PC-9 (cell line): ENCODE results near the gene NELL2. TPM values are rescaled to one million over a fixed set of nuclear protein-coding genes. Genes with fewer than 3 reads are reported as not detected.

ENCODE experiments used
- BruUV-seq: library from RNA; stranded (reverse); fragments of 400-500 nt; replicated peaks from 2 replicates; lab custom pipeline; 2021; lab: Mats Ljungman, UMichigan
- CTCF ChIA-PET: fragments of 300-600 bp; sonication (Branson Sonifier 250); formaldehyde crosslinking; loops from one replicate; lab custom pipeline; 2022; ENCODE audit warnings: antibody characterized with exemption; lab: Charles Lee
- POLR2A ChIA-PET: fragments of 300-600 bp; sonication (Branson Sonifier 250); formaldehyde crosslinking; loops from one replicate; lab custom pipeline; 2022; ENCODE audit warnings: antibody characterized with exemption; ENCODE audit not compliant: unreplicated experiment; lab: Charles Lee
- DNase-seq, 2 experiments: peaks; one replicate each; pipeline versions ENCODE4 v3.0.0 to v3.0.0-alpha.2; 2015 to 2022; ENCODE audit warnings: mixed read lengths in 1 of 2
- H2AFZ ChIP-seq: fragments of 200-600 bp; sonication (generic); 2 replicates; pipeline ENCODE4 v1.8.1; 2017; ENCODE audit warnings: antibody characterized with exemption
- H3F3A ChIP-seq: fragments of 200-600 bp; sonication (generic); 2 replicates; pipeline ENCODE4 v1.8.1; 2017; ENCODE audit warnings: antibody characterized with exemption, mild to moderate bottlenecking, low read depth; ENCODE audit not compliant: insufficient read depth
- H3K27ac ChIP-seq: fragments of 200-600 bp; sonication (generic); 2 replicates; pipeline ENCODE4 v1.6.1; 2016; ENCODE audit warnings: mixed run types
- H3K27me3 ChIP-seq: fragments of 200-600 bp; sonication (generic); 2 replicates; pipeline ENCODE4 v1.6.1; 2016; ENCODE audit warnings: low read depth, mixed run types; ENCODE audit not compliant: insufficient read depth
- H3K36me3 ChIP-seq: fragments of 200-600 bp; sonication (generic); 2 replicates; pipeline ENCODE4 v1.6.1; 2016; ENCODE audit warnings: low read depth, mixed run types
- H3K4me1 ChIP-seq: fragments of 200-600 bp; sonication (generic); replicated peaks from 2 replicates; pipeline ENCODE4 v1.6.1; 2016; ENCODE audit warnings: mixed run types; ENCODE audit not compliant: insufficient read depth
- H3K4me2 ChIP-seq: fragments of 200-600 bp; sonication (generic); 2 replicates; pipeline ENCODE4 v1.6.1; 2017; ENCODE audit warnings: mixed run types
- H3K4me3 ChIP-seq: fragments of 200-600 bp; sonication (generic); 2 replicates; pipeline ENCODE4 v1.6.1; 2016; ENCODE audit warnings: mixed run types
- H3K79me2 ChIP-seq: fragments of 200-600 bp; sonication (generic); 2 replicates; pipeline ENCODE4 v1.6.1; 2017; ENCODE audit warnings: low read depth, mixed run types
- H3K9me2 ChIP-seq: fragments of 200-600 bp; sonication (generic); 2 replicates; pipeline ENCODE4 v1.8.1; 2017; ENCODE audit warnings: mild to moderate bottlenecking; ENCODE audit not compliant: insufficient read depth
- H3K9me3 ChIP-seq: fragments of 200-600 bp; sonication (generic); 2 replicates; pipeline ENCODE4 v1.8.1; 2016; ENCODE audit warnings: low read depth; ENCODE audit not compliant: insufficient read depth
- H4K20me1 ChIP-seq: fragments of 200-600 bp; sonication (generic); 2 replicates; pipeline ENCODE4 v1.8.1; 2017; ENCODE audit not compliant: insufficient read depth
- EZH2 ChIP-seq: fragments of 200-600 bp; sonication (generic); IDR thresholded peaks from 2 replicates; pipeline ENCODE4 v1.8.0; 2017; ENCODE audit warnings: antibody characterized with exemption, low read depth
- intact Hi-C: fragments of 100-400 bp; cut with micrococcal nuclease; formaldehyde crosslinking; loops from one replicate; pipeline ENCODE4 v1.10.0; 2022; ENCODE audit not compliant: unreplicated experiment
- total RNA-seq: library from RNA; stranded (reverse); gene quantifications from 2 replicates; pipeline ENCODE4 v1.2.3, GENCODE V29; 2021
- TF ChIP-seq, protein P1 (sequence below): fragments of 200-600 bp; sonication (generic); conservative IDR thresholded peaks from 2 replicates; pipeline ENCODE4 v1.6.1; 2017; ENCODE audit warnings: mixed run types, antibody characterized with exemption, mild to moderate bottlenecking, moderate library complexity

NELL2 gene
- total RNA-seq, 1 experiment from 2014 or later = 0.61 TPM

DNA sequence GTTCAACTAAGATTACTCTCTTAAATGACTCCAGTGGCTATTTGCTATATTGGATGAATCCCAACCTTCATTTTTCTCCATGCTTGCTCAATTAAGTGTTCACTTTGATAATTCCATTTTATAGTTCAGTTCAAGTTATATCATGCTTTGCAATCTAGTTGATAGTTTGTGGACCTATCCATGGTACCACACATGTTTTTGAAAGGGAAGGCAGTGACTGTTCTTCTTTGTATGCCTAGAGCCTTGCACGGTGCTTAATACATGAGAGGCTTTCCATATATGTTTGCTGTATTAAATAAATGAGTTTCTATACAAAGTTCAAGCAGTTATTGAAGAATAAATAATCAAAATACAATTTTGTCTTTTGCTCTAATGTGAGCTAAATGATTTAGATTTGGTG, 391.3 kb downstream of the NELL2 start:
- Histone ChIP-seq H2AFZ (no peak overlapping the region), H3K4me1 (no peaks in the 10 kb centered on the region), H3F3A (no peaks in the 10 kb centered on the region), H3K27ac (no peak overlapping the region), H3K27me3 (no peaks in the 10 kb centered on the region), H3K79me2 (no peaks in the 10 kb centered on the region), H3K4me2 (no peak overlapping the region), H4K20me1 (no peaks in the 10 kb centered on the region), H3K36me3 (no peaks in the 10 kb centered on the region), H3K9me3 (no peaks in the 10 kb centered on the region), H3K4me3 (no peak overlapping the region), H3K9me2 (no peaks in the 10 kb centered on the region)
- BruUV-seq = no TSS peak
- TF ChIP-seq, protein P1, sequence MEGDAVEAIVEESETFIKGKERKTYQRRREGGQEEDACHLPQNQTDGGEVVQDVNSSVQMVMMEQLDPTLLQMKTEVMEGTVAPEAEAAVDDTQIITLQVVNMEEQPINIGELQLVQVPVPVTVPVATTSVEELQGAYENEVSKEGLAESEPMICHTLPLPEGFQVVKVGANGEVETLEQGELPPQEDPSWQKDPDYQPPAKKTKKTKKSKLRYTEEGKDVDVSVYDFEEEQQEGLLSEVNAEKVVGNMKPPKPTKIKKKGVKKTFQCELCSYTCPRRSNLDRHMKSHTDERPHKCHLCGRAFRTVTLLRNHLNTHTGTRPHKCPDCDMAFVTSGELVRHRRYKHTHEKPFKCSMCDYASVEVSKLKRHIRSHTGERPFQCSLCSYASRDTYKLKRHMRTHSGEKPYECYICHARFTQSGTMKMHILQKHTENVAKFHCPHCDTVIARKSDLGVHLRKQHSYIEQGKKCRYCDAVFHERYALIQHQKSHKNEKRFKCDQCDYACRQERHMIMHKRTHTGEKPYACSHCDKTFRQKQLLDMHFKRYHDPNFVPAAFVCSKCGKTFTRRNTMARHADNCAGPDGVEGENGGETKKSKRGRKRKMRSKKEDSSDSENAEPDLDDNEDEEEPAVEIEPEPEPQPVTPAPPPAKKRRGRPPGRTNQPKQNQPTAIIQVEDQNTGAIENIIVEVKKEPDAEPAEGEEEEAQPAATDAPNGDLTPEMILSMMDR = no peak
- no peak for TF ChIP-seq EZH2
- ChIA-PET POLR2A (no interaction called here), CTCF (no interaction called here)
- DNase-seq = no peak
- intact Hi-C loops = no loop called here

DNA sequence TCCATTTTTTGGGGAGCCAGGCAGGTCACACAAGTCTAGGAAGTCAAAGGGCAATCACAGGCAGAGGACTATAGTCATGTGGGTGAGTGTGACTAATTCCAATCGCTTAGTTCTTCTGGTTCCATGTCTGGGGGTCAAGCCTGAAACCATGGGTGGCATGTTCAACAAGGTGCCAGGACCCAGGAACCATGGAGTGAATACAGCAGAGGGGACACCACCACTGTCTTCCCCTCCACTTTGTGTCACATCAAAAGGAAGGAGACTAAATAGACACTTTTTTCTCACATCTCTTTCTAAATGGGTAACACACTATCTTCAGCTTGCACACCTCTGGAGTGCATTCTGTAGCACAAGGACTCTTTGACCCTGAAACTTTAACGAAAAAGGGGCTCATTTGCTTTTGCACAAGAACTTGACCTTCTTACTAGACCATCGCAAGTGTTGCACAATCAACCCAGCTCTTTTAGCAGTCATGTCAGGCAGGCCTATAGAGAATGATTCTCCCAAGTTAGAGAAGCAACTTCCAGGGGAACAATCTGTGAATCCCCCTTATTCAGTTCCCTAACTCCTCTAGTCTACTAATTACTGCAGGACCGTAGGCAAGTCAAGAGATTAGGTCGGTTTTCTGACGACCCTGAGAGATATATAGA, 398.7 kb downstream of the NELL2 start:
- DNase-seq = no peak
- no peak for TF ChIP-seq EZH2
- TF ChIP-seq, protein P1 = no peak
- CTCF ChIA-PET = no interaction called here

DNA sequence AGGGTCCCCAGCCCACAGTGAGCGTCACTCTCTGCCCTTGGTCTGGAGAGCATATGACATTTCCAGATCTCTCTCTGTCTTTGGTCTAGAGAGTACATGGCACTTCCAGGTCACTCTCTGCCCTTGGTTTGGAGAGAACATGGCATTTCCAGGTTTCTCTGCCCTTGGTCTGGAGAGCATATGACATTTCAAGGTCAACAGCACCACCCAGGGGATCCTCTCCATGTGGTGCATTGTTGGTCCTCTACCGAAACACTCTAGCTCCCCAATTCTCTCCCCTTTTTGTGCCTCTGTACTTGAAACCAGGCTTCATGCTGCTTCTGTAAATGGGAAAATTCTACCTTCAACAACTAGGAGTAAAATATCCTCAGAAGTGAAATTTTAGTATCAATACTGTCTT, 399.4 kb downstream of the NELL2 start:
- TF ChIP-seq, protein P1 = no peak
- no peak for TF ChIP-seq EZH2
- H3K9me2 ChIP-seq = no peaks in the 10 kb centered on the region
- no peak overlapping the region for H2AFZ ChIP-seq
- no peak overlapping the region for H3K27ac ChIP-seq
- no peaks in the 10 kb centered on the region for H3K27me3 ChIP-seq
- no peaks in the 10 kb centered on the region for H3K9me3 ChIP-seq
- intact Hi-C loops = no loop called here
- H3K36me3 ChIP-seq = no peaks in the 10 kb centered on the region
- no peak overlapping the region for H3K4me3 ChIP-seq
- H3F3A ChIP-seq = no peaks in the 10 kb centered on the region
- POLR2A ChIA-PET = no interaction called here
- no peaks in the 10 kb centered on the region for H4K20me1 ChIP-seq
- CTCF ChIA-PET = no interaction called here
- BruUV-seq = no TSS peak
- H3K4me2 ChIP-seq = no peak overlapping the region
- H3K79me2 ChIP-seq = no peaks in the 10 kb centered on the region
- H3K4me1 ChIP-seq = no peaks in the 10 kb centered on the region
- no peak for DNase-seq

More for the DNA sequence above, 398.7 kb downstream of the NELL2 start:
- Histone ChIP-seq H3K4me3 (no peak overlapping the region), H3K9me3 (no peaks in the 10 kb centered on the region), H3K27ac (no peak overlapping the region), H3K36me3 (no peaks in the 10 kb centered on the region), H3K4me2 (no peak overlapping the region), H3F3A (no peaks in the 10 kb centered on the region), H2AFZ (no peak overlapping the region), H3K4me1 (no peaks in the 10 kb centered on the region), H3K9me2 (no peaks in the 10 kb centered on the region), H3K27me3 (no peaks in the 10 kb centered on the region), H3K79me2 (no peaks in the 10 kb centered on the region), H4K20me1 (no peaks in the 10 kb centered on the region)
- POLR2A ChIA-PET = no interaction called here
- intact Hi-C loops = no loop called here
- no TSS peak for BruUV-seq
